ENCODE results near the gene MCRIP1. TPM values are rescaled to one million over a fixed set of nuclear protein-coding genes. Genes with fewer than 3 reads are reported as not detected.

MCRIP1 gene
- total RNA-seq, 1 donor = 32.3 TPM

- Histone ChIP-seq H3K4me3 (ENCODE audit: low read length) (no peak overlapping the region), H3K4me1 (ENCODE audit: insufficient read depth, low read length) (no peaks in the 10 kb centered on the region), H3K27me3 (ENCODE audit: insufficient read depth, low read length) (peaks cover 9% of the 10 kb centered on the region)
These were observed 24.1 kb downstream of the MCRIP1 start for GRCh38 chr17:81808778-81809555.

GRCh38 chr17:81807839-81808238 lies 25.3 kb downstream of the MCRIP1 start:
- H3K9me3 ChIP-seq (ENCODE audit: low read depth, low read length) = no peaks in the 10 kb centered on the region
- H3K27me3 ChIP-seq (ENCODE audit: insufficient read depth, low read length) = peaks cover 16% of the 10 kb centered on the region
- H3K4me3 ChIP-seq (ENCODE audit: low read length) = no peak overlapping the region
- H3K4me1 ChIP-seq (ENCODE audit: insufficient read depth, low read length) = no peaks in the 10 kb centered on the region

More at GRCh38 chr17:81808778-81809555, 24.1 kb downstream of the MCRIP1 start:
- H3K9me3 ChIP-seq (ENCODE audit: low read depth, low read length) = no peaks in the 10 kb centered on the region

- no peaks in the 10 kb centered on the region for H3K4me1 ChIP-seq (ENCODE audit: insufficient read depth, low read length)
- no peaks in the 10 kb centered on the region for H3K9me3 ChIP-seq (ENCODE audit: low read depth, low read length)
- H3K27me3 ChIP-seq (ENCODE audit: insufficient read depth, low read length) = peaks cover 22% of the 10 kb centered on the region
- H3K4me3 ChIP-seq (ENCODE audit: low read length) = no peak overlapping the region
These were observed 25.8 kb downstream of the MCRIP1 start for GRCh38 chr17:81807210-81807719.

DNA sequence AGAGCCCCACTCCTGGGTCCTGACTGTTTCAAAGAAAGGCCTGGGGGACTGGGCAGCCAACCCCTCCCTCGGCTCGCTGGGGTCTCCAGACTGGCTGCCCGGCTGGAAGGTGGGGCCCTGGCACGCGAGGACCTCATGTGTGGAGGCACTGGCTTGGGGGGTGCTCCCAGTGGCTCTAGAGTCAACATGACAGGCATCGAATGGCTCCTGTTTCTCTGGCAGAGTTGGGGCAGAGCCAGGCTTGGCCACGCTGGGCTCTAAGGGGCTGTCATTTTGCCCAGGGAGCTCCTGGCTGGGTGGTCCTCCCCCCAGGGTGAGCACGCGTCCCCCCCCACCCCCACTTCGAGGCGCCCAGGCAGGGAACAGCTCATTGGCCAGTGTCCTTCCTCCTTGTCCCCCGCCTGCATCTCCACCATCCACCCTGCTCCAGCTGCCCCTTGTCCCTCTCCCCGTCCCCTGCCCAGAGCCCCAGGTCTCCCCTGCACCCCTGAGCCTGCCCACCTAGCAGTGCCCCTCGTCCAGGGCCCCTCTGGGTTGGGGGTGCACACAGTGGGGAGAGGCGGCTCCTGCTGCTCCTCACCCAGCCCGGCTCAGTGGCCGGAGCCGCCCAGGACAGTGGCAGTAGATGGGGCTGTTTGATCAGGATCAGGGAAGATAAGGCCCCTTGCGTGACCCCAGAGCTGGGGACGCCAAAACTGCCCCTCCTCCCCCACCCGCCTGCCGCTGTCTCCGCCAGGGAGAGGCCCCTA lies 26.5 kb downstream of the MCRIP1 start:
- Histone ChIP-seq H3K4me3 (ENCODE audit: low read length) (no peak overlapping the region), H3K9me3 (ENCODE audit: low read depth, low read length) (no peaks in the 10 kb centered on the region), H3K4me1 (ENCODE audit: insufficient read depth, low read length) (no peaks in the 10 kb centered on the region), H3K27me3 (ENCODE audit: insufficient read depth, low read length) (peaks cover 25% of the 10 kb centered on the region)

DNA sequence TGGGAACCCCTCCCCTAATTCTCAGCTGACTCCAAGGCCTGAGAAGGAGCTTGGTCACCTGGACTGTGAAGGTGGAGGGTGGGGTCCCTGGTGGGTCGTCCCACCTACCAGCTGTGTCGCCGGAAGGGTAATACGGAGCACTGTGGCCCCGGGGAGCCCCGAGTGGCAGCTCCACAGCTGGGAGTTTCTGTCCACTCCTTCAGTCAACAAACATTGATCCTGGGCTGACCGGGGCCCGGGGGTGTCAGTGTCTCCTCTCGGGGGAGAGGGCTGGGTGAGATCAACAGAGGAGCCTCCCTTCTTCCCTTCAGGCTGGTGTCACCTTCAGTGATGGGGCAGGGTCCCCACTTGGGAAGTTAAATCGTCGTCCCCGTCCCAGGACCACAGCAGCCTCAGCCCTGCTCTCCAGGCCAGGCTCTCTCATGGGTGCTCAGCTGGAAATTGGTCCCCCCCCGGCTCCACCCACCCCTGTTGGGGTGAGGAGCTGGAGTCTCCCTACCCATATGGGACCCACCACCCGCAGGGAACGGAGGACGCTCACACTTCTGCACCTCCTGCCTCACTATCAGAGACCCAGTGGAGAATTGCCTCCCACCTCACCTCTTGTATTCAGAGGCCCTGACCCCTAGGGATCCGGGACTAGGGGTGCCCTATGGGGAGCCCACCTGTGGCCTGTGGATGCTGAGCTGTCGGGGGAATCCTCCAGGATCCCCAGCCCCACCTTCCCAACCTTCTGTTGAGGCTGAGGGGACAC lies 27.2 kb downstream of the MCRIP1 start:
- Histone ChIP-seq H3K4me3 (ENCODE audit: low read length) (no peak overlapping the region), H3K27me3 (ENCODE audit: insufficient read depth, low read length) (peaks cover 25% of the 10 kb centered on the region), H3K4me1 (ENCODE audit: insufficient read depth, low read length) (no peaks in the 10 kb centered on the region), H3K9me3 (ENCODE audit: low read depth, low read length) (no peaks in the 10 kb centered on the region)

DNA sequence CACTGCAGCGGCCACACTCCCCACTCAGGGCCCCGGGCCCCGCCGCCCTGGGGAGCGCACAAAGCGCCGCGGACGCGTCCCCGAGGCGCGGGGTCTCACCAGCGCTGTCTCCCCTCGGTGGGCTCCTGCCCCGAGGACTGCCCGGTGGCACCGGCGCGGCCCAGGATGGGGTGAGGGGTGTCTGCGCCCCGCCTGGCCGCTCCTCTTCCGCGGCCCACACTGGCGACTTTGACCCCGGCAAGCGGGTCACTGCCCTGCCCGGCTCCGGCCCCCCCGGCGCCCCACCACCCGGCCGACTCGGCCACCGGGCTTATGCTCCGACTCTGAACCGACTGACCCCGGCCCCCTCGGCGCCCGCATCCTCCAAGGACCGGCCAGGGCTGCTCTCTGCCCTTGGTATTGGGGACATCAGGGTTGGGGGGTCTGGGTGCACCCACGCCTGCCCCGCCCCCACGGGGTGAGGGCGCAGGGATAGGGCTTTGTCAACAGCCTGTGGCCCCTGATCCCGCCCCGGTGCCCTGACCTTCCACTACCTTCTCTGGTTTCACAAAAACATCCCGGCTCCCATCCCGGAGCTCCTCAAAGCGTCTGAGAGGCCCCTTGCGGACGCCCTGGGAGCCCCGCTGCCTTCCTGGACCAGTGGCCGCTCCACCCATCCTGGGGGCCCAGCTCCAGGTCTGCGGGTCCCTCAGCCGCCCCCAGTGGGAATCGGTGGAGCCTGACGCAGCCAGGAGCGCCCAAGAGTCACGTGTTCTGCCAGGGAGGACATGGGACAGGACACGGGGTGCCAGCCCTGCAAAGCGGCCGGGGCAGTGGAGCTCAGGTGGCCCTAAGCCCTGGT lies 28.3 kb downstream of the MCRIP1 start:
- Histone ChIP-seq H3K27me3 (ENCODE audit: insufficient read depth, low read length) (peaks cover 25% of the 10 kb centered on the region), H3K9me3 (ENCODE audit: low read depth, low read length) (no peaks in the 10 kb centered on the region), H3K4me1 (ENCODE audit: insufficient read depth, low read length) (no peaks in the 10 kb centered on the region), H3K4me3 (ENCODE audit: low read length) (no peak overlapping the region)

GRCh38 chr17:81803728-81804558 lies 29.1 kb downstream of the MCRIP1 start, which contains the start of gene GCGR:
GCGR (plus strand) TSS chr17:81804150; CDS start chr17:81809019, 4,869 bp downstream.
- Histone ChIP-seq H3K4me3 (ENCODE audit: low read length) (no peak within 1 kb of the TSS), H3K4me1 (ENCODE audit: insufficient read depth, low read length) (no peaks in the 10 kb centered on the region), H3K27me3 (ENCODE audit: insufficient read depth, low read length) (peaks cover 25% of the 10 kb centered on the region), H3K9me3 (ENCODE audit: low read depth, low read length) (no peaks in the 10 kb centered on the region)

DNA sequence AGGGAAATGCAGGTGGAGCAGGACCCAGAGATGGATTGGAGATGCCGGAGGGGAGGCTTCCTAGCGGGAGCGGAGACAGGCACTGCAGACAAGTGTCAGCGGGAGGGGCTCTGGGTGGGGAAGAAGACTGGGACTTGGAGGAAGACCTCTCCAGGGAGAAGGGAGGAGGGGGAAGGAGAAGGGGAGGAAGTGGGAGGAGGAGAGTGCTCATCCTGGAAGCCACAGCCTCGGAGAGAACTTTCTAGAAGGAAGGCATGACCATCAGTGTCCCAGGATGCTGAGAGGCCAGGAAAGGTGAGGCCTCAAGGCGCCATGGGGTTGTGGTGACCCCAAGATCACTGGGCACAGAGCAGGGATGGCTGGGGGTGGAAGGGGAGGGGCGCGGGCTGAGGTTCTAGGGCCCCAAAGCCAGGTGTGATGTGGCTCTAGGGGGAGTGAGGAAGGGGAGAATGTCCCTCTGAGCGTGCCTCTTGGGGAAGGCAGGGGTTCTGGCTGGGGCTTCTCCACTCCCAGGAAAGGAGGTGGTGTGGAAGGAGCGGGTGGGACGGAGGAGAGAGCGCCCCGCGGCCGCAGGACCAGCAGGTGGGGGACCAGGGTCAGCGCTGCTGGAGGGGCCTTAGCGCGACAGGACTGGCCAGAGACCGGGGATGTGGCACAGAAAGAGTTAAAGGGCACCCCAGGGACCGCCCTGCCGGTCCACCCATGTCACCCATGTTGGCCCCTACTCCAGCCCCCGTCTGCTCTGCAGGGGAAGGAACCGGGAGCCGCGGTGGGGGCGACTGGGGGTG lies 30.0 kb downstream of the MCRIP1 start:
- H3K4me3 ChIP-seq (ENCODE audit: low read length) = no peak overlapping the region
- H3K4me1 ChIP-seq (ENCODE audit: insufficient read depth, low read length) = no peaks in the 10 kb centered on the region
- peaks cover 25% of the 10 kb centered on the region for H3K27me3 ChIP-seq (ENCODE audit: insufficient read depth, low read length)
- H3K9me3 ChIP-seq (ENCODE audit: low read depth, low read length) = no peaks in the 10 kb centered on the region

- peaks cover 25% of the 10 kb centered on the region for H3K27me3 ChIP-seq (ENCODE audit: insufficient read depth, low read length)
- H3K9me3 ChIP-seq (ENCODE audit: low read depth, low read length) = no peaks in the 10 kb centered on the region
- no peaks in the 10 kb centered on the region for H3K4me1 ChIP-seq (ENCODE audit: insufficient read depth, low read length)
- no peak overlapping the region for H3K4me3 ChIP-seq (ENCODE audit: low read length)
These were observed 30.9 kb downstream of the MCRIP1 start for GRCh38 chr17:81802048-81802758.

DNA sequence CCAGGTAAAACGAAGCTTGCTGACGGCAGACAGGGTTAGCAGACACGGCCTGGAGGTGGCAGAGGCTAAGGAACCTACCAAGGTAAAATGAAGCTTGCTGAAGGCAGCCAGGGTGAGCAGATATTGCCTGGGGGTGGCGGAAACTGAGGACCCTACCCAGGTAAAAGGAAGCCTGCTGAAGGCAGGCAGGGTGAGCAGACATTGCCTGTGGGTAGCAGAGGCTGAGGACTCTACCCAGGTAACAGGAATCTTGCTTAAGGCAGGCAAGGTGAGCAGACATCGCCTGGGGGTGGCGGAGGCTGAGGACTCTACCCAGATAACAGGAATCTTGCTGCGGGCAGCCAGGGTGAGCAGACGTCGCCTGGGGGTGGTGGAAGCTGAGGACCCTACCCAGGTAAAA lies 31.8 kb downstream of the MCRIP1 start:
- Histone ChIP-seq H3K4me3 (ENCODE audit: low read length) (no peak overlapping the region), H3K4me1 (ENCODE audit: insufficient read depth, low read length) (no peaks in the 10 kb centered on the region), H3K9me3 (ENCODE audit: low read depth, low read length) (no peaks in the 10 kb centered on the region), H3K27me3 (ENCODE audit: insufficient read depth, low read length) (peaks cover 24% of the 10 kb centered on the region)

- Histone ChIP-seq H3K27me3 (ENCODE audit: insufficient read depth, low read length) (no peaks in the 10 kb centered on the region), H3K4me1 (ENCODE audit: insufficient read depth, low read length) (no peaks in the 10 kb centered on the region), H3K9me3 (ENCODE audit: low read depth, low read length) (no peaks in the 10 kb centered on the region), H3K4me3 (ENCODE audit: low read length) (no peak overlapping the region)
These were observed 38.6 kb downstream of the MCRIP1 start for GRCh38 chr17:81794509-81794908.

- Histone ChIP-seq H3K4me1 (ENCODE audit: insufficient read depth, low read length) (no peaks in the 10 kb centered on the region), H3K4me3 (ENCODE audit: low read length) (no peak overlapping the region), H3K9me3 (ENCODE audit: low read depth, low read length) (no peaks in the 10 kb centered on the region), H3K27me3 (ENCODE audit: insufficient read depth, low read length) (no peaks in the 10 kb centered on the region)
These were observed 39.0 kb downstream of the MCRIP1 start for GRCh38 chr17:81794074-81794476.

Measured in mononuclear cell (primary cell).